Stimulated activated CD4-positive, alpha-beta T cell treated with anti-CD3 and anti-CD28 coated beads, Interleukin-1b, Interleukin-23, amount 100 ng/mL, for 24 hours (primary cell): ENCODE results near the gene CRKL.

ENCODE experiments used
- DNase-seq, 4 experiments: peaks; one replicate each; pipeline ENCODE4 v3.0.0-alpha.2; 2020; ENCODE audit warnings: low read depth in 4 of 4, low spot score in 1 of 4

Gene CRKL

DNA sequence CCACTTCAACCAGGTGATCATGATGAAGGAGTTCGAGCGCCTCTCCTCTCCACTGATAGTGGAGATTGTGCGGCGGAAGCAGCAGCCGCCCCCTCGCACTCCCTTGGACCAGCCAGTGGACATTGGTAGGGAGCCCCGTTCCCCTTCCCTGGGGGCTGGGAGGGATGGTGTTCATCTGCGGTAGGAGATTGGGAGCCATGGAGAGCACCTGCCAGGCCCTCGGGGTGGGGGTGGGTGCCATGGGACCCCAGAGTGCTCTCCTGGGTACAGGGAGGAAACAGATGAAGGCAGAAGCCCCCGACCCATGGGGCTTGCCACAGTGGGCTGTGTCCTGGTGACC is 77.7 kb downstream of the CRKL start:
- no peak for DNase-seq

GRCh38 chr22:20995329-20996030 is 78.3 kb downstream of the CRKL start:
- DNase-seq = no peak

- no peak for DNase-seq
Observed at GRCh38 chr22:20996031-20996410, 78.8 kb downstream of the CRKL start.

- no peak for DNase-seq
Observed at GRCh38 chr22:20996598-20997535, 79.7 kb downstream of the CRKL start.

GRCh38 chr22:20997536-20998257 is 80.5 kb downstream of the CRKL start:
- DNase-seq = no peak

- no peak for DNase-seq
Observed at GRCh38 chr22:20998411-20999336, 81.5 kb downstream of the CRKL start.

DNA sequence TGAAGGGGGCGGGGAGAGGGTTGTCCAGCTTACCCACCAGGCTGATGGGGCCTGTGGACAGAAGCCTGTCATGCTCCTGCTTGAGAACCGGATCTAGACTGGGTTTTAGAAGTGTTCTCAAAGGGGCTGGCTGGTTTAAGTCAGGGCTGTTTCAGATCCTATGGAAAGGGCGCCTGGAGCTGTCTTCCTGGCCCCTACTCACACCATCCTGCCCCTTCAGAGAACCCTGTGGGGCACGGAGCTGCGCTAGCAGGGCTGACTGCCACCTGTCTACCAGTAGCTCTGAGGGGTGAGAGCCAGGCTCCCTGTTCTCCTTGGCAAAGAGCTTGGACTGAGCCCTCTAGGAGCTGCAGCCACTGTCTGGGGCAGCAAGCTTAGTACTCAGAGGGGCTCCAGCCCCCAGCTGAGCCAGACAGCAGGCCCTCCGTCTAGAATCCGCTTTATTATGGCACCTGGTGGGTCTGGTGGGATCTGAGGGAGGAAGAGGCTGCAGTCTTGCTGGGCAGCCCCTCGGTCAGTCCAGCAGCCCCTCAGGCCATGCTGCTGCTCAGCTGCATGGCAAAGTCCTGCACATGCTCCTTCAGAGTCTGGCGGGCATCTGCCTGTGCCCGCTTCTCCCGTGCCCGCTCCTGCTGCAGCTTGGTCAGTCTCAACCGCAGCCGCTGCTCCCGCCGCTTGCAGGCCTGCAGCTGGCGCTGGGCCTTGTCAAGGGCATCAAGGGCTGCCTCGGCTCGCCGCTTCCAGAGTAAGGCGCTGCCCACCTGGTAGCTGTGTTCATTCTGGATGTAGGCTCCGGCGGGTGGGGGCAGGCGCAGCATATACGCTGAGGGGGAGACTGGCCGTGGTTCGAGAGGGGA is 82.4 kb downstream of the CRKL start:
- DNase-seq = no peak

- DNase-seq = no peak
Observed at GRCh38 chr22:21000207-21000986, 83.2 kb downstream of the CRKL start.

DNA sequence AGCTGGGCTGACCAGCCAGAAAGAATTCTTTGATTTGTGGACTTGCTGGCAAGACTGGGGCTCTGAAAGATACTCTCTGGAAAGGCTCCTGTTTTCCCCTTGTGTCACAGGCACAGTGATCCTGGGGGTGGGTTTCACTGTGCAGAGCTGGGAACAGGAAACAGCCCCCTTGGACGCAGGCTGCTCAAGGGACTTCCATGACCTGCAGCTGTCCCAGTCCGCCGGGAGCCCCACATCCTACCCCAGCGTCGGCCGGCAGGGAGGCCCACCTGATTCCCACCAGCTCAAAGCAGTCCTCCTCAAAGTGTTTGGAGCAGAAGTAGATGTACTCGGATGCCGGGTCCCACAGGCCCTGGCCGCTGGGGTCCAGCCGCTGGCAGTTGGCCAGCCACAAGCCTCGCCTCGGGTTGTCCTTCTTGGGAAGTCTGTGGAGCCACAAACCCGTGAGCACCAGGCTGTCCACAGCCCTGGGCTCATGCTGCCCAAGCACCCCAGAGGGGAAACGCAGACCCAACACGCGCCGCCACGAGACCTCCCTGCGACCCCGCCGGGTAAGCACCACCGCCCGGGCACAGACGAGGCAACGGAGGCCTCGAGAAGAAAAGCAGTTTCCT is 83.9 kb downstream of the CRKL start:
- DNase-seq = no peak

DNA sequence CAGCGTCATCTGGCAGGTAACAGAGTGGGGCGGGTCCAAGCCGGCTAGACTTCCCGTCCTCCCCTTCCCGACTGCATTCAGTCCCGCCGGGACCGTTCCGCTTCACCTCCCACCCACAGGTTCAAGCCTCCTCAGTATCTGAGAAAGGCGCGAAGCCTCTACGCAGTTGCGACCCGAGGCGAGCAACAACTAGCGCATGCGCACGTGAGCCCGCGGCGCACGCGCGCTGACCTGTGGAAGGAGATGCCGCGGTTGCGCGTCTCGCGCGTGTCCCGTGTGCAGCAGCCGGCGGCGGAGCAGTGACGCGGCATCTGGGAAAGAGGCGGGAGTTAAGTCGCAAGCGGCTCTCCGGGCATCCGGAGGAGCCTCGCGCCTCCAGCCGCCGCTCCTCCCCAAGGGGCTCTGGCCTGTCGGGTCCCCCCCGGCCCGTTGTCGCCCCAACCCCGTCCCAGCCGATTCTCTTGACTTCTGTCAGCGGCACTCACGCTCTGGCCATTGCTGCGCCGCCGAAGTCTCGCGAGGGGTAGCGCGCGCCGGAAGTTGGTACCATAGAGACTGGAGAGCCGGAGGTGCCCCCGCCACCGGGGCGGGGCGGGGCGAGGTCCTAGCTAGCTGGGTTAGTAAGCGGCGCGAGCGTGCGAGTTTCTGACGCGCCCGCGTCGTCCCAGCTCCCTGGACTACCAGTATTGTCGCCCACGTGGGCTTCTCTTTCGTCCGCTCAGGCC is 84.6 kb downstream of the CRKL start, which contains the start of gene THAP7:
Gene THAP7 (minus strand): TSS at position 518 of the 725 bp plus-strand sequence. CDS start 207 bp downstream, at position 311.
- DNase-seq = peak; percentile 90 to 99 (median 92)
